Testis (tissue), 3 donors: Measurements from ENCODE around the gene FNIP1. TPM values are rescaled to one million over a fixed set of nuclear protein-coding genes. Genes with fewer than 3 reads are reported as not detected.
"Not testable (repeated sequence)": the region's sequence is repeated elsewhere in the genome, so short reads cannot be mapped to it uniquely, and the experiment has no call there.

Experiments used
- DNase-seq: peaks from one replicate; pipeline ENCODE4 v3.0.0-alpha.2; 2019
- H3K27ac ChIP-seq, 2 donors: fragments of 200-600 bp; sonication (generic); one replicate each; pipeline ENCODE4 v1.5.1; 2019
- H3K27me3 ChIP-seq: fragments of 200-600 bp; sonication (generic); one replicate; pipeline ENCODE4 v1.5.1; 2019
- H3K36me3 ChIP-seq: fragments of 200-600 bp; sonication (generic); one replicate; pipeline ENCODE4 v1.5.1; 2017; ENCODE audit warnings: low read depth; ENCODE audit errors: missing control alignments
- H3K4me1 ChIP-seq: fragments of 200-600 bp; sonication (generic); one replicate; pipeline ENCODE4 v1.5.1; 2019
- H3K4me3 ChIP-seq, 2 donors: fragments of 200-600 bp; sonication (generic); one replicate each; pipeline ENCODE4 v1.5.1; 2017 to 2019
- H3K9me3 ChIP-seq: fragments of 200-600 bp; sonication (generic); one replicate; pipeline ENCODE4 v1.5.1; 2017
- POLR2A ChIP-seq: fragments of 450-650 bp; IDR thresholded peaks from one replicate; pipeline ENCODE4 v1.6.1; 2017; ENCODE audit warnings: antibody characterized with exemption, mild to moderate bottlenecking, moderate library complexity
- WGBS, 2 donors: methylation state at CpG; one replicate each; pipeline ENCODE4 v1.1.5; 2018; 5-methylcytosine and 5-hydroxymethylcytosine counted together
- intact Hi-C: fragments of 100-400 bp; cut with DNase I; formaldehyde crosslinking; loops from one replicate; pipeline ENCODE4 v1.15.1; 2023; ENCODE audit warnings: low total_unique reads
- polyA plus RNA-seq: library from polyadenylated mRNA; stranded (reverse); fragments of 350-450 nt; fragmentation: Illumina TruSeq; extraction: RNeasy Lipid Tissue Mini Kit (QIAGEN cat#74804); gene quantifications from one replicate; pipeline ENCODE4 v1.2.3, GENCODE V29; 2014; ENCODE audit warnings: low read depth, low replicate concordance; ENCODE audit not compliant: insufficient read depth
- total RNA-seq, 2 donors: library from RNA; depleted of rRNA; stranded (reverse); fragments of >200 nt; gene quantifications; one replicate each; pipeline ENCODE4 v1.2.3, GENCODE V29; 2016
- TF ChIP-seq, protein P1 (sequence below), 3 experiments: fragments of 450-650 bp in 2 of 3; fragments of 200-600 bp in 1 of 3; sonication (generic) in 1 of 3; IDR thresholded peaks; one replicate each; pipeline ENCODE4 v1.5.1; 2016 to 2019; ENCODE audit warnings: antibody characterized with exemption in 3 of 3, mild to moderate bottlenecking in 2 of 3, moderate library complexity in 1 of 3

The FNIP1 gene
- total and polyA plus RNA-seq, 3 donors from 2014 or later = 29.2 to 61.3 (median 60.1) TPM

DNA sequence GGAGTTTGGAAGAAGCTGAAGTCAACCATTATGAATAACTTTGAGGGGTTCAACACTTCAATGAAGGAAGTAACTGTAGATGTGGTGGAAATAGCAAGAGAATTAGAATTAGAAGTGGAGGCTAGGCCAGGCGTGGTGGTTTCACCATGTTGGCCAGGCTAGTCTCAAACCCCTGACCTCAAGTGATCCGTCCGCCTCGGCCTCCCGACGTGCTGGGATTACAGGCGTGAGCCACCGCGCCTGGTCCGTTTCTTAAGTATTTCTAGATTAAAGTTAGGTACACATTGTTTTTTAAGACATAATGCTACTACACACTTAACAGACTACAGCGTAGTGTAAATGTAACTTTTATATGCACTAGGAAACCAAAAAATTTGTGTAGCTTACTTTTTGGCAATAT, 14.1 kb downstream of the FNIP1 start:
- H3K4me3 ChIP-seq = no peak overlapping the region
- H3K36me3 ChIP-seq = no peaks in the 10 kb centered on the region
- no peak overlapping the region for H3K27ac ChIP-seq
- DNase-seq = no peak
- H3K4me1 ChIP-seq = no peaks in the 10 kb centered on the region
- no peaks in the 10 kb centered on the region for H3K27me3 ChIP-seq
- H3K9me3 ChIP-seq = no peaks in the 10 kb centered on the region
- intact Hi-C loops = no loop called here
- TF ChIP-seq, protein P1, sequence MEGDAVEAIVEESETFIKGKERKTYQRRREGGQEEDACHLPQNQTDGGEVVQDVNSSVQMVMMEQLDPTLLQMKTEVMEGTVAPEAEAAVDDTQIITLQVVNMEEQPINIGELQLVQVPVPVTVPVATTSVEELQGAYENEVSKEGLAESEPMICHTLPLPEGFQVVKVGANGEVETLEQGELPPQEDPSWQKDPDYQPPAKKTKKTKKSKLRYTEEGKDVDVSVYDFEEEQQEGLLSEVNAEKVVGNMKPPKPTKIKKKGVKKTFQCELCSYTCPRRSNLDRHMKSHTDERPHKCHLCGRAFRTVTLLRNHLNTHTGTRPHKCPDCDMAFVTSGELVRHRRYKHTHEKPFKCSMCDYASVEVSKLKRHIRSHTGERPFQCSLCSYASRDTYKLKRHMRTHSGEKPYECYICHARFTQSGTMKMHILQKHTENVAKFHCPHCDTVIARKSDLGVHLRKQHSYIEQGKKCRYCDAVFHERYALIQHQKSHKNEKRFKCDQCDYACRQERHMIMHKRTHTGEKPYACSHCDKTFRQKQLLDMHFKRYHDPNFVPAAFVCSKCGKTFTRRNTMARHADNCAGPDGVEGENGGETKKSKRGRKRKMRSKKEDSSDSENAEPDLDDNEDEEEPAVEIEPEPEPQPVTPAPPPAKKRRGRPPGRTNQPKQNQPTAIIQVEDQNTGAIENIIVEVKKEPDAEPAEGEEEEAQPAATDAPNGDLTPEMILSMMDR (IDR thresholded peaks at IDR 0.05) = no peak
- TF ChIP-seq POLR2A = no peak
- 93 to 95% methylated on average over 11 of the region's 11 CpGs for WGBS, 2 donors

DNA sequence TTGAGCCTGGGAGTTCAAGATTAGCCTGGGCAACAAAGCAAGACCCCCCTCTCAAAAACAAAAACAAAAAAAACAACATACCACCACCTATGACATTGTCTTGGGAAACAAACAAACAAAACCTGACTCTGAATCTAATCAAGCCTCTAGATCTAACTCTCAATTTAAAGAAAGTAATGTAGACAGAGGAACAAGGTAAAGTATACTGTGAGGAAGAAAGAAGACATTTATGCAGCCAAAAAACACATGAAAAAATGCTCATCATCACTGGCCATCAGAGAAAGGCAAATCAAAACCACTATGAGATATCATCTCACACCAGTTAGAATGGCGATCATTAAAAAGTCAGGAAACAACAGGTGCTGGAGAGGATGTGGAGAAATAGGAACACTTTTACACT, 18.7 kb downstream of the FNIP1 start:
- H3K36me3 ChIP-seq, intact Hi-C loops, H3K4me1 ChIP-seq, H3K27me3 ChIP-seq, H3K4me3 ChIP-seq, H3K9me3 ChIP-seq, H3K27ac ChIP-seq, DNase-seq: not testable (repeated sequence)
- 40% methylated on average over 1 of the region's 1 CpG; no CpG with 5 or more reads in 1 of the 2 donors for WGBS, 2 donors

DNA sequence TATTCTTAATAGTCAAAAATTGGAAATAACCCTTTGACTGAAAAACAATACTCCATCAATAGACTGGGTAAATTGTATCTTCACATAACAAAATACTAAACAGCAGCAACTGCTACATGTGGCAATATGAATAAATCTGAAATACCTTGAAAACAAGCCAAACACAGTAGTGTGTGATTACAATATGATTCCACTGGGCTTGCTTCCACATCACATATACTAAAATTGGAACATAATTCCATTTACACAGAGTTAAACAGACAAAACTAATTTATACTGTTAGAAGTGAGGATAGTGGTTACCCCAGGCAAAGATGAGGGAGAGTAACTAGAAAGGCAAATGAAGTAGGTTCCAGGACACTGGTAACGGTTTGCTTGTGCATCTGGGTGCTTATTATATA, 20.4 kb downstream of the FNIP1 start:
- TF ChIP-seq, protein P1 (IDR thresholded peaks at IDR 0.05) = no peak
- no peak for TF ChIP-seq POLR2A
- DNase-seq = no peak
- Histone ChIP-seq H3K9me3 (no peaks in the 10 kb centered on the region), H3K4me1 (peaks cover 5% of the 10 kb centered on the region), H3K27me3 (no peaks in the 10 kb centered on the region), H3K27ac (no peak overlapping the region), H3K36me3 (no peaks in the 10 kb centered on the region), H3K4me3 (no peak overlapping the region)
- WGBS, 2 donors = 81 to 88% methylated on average over 1 of the region's 1 CpG
- intact Hi-C loops = no loop called here

DNA sequence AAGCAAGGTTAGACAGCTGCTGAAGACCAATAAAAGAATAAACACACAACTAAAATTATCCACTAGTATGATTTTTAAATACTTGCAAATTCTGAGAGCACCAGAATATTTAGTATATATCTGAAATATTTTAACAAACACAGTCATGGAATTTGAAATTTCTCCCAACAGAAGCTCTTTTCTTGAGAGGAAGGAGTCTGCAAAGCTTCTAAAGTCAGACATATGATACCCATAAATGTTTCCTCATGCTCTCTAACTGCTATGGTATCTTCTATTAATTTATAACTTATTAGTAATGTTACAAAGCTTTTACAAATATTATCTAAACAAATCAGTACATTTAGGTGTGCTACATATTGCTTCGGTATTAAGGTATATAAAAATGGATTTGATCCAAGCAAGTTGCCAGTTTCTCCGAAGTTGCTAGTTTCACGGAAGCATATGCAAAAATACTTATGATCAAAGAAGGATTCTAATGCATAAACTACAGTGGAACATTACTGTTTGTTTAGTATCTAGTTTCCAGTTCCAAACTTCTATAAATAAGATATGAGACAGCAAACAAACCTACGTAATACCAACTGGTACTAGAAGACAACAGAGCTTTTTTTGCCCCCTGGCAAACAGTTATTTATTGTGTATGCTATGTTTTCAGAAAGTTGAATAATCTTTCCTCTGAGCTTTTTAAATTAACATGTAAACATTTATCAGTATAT, 22.0 kb downstream of the FNIP1 start:
- H3K9me3 ChIP-seq = no peaks in the 10 kb centered on the region
- H3K36me3 ChIP-seq = no peaks in the 10 kb centered on the region
- H3K27me3 ChIP-seq = no peaks in the 10 kb centered on the region
- WGBS, 2 donors = 76 to 87% methylated on average over 4 of the region's 4 CpGs
- intact Hi-C loops = no loop called here
- no peak for DNase-seq
- peaks cover 8% of the 10 kb centered on the region for H3K4me1 ChIP-seq
- H3K4me3 ChIP-seq = no peak overlapping the region
- no peak overlapping the region for H3K27ac ChIP-seq
- TF ChIP-seq, protein P1 (IDR thresholded peaks at IDR 0.05) = no peak
- TF ChIP-seq POLR2A = no peak

DNA sequence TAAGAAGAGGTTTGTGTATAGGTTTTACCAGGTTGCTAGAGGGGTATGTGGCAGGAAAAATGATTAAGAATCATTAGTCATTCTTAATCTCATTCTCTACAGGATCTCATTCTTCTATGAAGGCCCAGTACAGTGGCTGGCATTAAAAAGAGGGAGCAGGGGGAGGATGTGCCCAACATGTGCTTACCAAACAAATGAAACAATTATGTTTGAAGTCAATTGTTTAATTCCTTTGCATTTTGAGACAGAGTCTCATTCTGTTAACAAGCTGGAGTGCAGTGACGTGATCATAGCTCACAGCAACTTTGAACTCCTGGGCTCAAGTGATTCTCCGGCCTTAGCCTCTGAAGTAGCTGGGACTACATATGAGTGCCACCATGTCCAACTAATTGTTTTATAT, 23.0 kb downstream of the FNIP1 start:
- peak; percentile 68 for DNase-seq
- Histone ChIP-seq H3K4me1 (peaks cover 8% of the 10 kb centered on the region), H3K4me3 (no peak overlapping the region), H3K27ac (peak overlapping the region in 1 of 2 donors; percentile 41), H3K36me3 (no peaks in the 10 kb centered on the region), H3K27me3 (no peaks in the 10 kb centered on the region), H3K9me3 (no peaks in the 10 kb centered on the region)
- 61 to 71% methylated on average over 2 of the region's 2 CpGs for WGBS, 2 donors
- TF ChIP-seq, protein P1 (IDR thresholded peaks at IDR 0.05) = no peak
- TF ChIP-seq POLR2A = no peak
- intact Hi-C loops = no loop called here
